Measurements from ENCODE around the gene NPC2. TPM values are rescaled to one million over a fixed set of nuclear protein-coding genes. Genes with fewer than 3 reads are reported as not detected.

NPC2 gene
- total and polyA plus RNA-seq, 9 of the 15 experiments (the other 6 are each of a cell fraction or from before 2014, with no cell fraction given): 16.6 to 74.1 (median 32.6) TPM

DNA sequence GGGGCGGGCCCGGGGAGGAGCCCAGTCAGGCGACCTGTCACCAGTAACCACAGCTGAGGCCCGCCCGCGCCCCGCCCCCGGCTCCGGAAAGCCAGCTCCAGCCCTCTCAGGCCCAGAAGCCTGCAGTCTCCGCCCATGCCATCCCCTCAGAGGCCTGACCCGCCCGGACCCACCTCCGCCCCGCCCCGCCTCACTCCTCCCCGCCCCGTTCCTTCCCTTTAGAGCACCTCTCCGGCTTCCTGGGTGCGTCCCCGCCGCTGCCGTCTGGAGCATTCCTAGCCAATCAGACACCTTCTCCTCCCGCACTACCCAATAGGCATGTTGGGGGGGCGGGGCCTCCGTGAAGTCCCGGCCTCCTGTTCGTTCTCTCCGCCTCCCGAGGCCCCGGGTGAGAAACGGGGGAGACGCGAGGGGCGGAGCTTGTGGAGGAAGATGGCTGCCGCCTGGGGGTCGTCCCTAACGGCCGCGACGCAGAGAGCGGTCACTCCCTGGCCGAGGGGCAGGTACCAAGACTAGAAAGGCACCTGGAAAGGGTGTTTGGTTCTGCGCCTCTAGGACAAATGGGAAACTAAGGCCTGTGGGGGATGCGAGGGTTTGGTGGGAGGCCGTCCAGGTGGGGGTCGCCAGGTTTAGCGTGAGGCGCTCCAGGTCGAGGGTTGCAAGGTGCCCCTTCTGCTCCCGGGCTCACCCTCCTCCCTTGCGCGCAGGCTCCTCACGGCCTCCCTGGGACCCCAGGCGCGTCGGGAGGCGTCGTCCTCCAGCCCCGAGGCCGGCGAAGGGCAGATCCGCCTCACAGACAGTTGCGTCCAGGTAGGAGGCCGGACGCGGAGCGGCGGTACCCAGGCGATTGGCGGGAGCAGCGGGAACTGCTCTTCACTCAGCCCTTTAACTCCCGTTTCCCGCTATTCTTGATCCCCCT lies 497 bp upstream of the NPC2 start, which contains the start of gene ISCA2 (continued):
- TF ChIP-seq, protein P1, sequence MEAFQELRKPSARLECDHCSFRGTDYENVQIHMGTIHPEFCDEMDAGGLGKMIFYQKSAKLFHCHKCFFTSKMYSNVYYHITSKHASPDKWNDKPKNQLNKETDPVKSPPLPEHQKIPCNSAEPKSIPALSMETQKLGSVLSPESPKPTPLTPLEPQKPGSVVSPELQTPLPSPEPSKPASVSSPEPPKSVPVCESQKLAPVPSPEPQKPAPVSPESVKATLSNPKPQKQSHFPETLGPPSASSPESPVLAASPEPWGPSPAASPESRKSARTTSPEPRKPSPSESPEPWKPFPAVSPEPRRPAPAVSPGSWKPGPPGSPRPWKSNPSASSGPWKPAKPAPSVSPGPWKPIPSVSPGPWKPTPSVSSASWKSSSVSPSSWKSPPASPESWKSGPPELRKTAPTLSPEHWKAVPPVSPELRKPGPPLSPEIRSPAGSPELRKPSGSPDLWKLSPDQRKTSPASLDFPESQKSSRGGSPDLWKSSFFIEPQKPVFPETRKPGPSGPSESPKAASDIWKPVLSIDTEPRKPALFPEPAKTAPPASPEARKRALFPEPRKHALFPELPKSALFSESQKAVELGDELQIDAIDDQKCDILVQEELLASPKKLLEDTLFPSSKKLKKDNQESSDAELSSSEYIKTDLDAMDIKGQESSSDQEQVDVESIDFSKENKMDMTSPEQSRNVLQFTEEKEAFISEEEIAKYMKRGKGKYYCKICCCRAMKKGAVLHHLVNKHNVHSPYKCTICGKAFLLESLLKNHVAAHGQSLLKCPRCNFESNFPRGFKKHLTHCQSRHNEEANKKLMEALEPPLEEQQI (IDR thresholded peaks at IDR 0.05): no peak
- TF ChIP-seq TEAD4 (IDR thresholded peaks at IDR 0.05; ENCODE audit: low read length): no peak
- TF ChIP-seq TEAD4 (CRISPR knock-in tag; IDR thresholded peaks at IDR 0.05; ENCODE audit: borderline replicate concordance): no peak
- no peak for TF ChIP-seq RB1 (IDR thresholded peaks at IDR 0.05; ENCODE audit: low read depth)
- TF ChIP-seq BDP1 (IDR thresholded peaks at IDR 0.05; ENCODE audit: insufficient read depth, insufficient read length): no peak
- TF ChIP-seq ATF7 (IDR thresholded peaks at IDR 0.05): no peak
- no peak for TF ChIP-seq IRF2 (CRISPR knock-in tag; IDR thresholded peaks at IDR 0.05)
- TF ChIP-seq GTF2F1 (IDR thresholded peaks at IDR 0.05; ENCODE audit: low read depth, low read length): no peak
- TF ChIP-seq ZNF23 (CRISPR knock-in tag; IDR thresholded peaks at IDR 0.05): no peak
- TF ChIP-seq FOS (IDR thresholded peaks at IDR 0.05; ENCODE audit: extremely low read depth, insufficient read length): peak; percentile 89
- no peak for TF ChIP-seq POU5F1 (IDR thresholded peaks at IDR 0.05; ENCODE audit: borderline replicate concordance, low read depth, low read length, partially characterized antibody)
- TF ChIP-seq MYNN (IDR thresholded peaks at IDR 0.05): no peak
- TF ChIP-seq MYNN (CRISPR knock-in tag; IDR thresholded peaks at IDR 0.05): no peak
- no peak for TF ChIP-seq TBL1XR1 (IDR thresholded peaks at IDR 0.05; ENCODE audit: low read length in 2 of 2)
- TF ChIP-seq, protein P2, sequence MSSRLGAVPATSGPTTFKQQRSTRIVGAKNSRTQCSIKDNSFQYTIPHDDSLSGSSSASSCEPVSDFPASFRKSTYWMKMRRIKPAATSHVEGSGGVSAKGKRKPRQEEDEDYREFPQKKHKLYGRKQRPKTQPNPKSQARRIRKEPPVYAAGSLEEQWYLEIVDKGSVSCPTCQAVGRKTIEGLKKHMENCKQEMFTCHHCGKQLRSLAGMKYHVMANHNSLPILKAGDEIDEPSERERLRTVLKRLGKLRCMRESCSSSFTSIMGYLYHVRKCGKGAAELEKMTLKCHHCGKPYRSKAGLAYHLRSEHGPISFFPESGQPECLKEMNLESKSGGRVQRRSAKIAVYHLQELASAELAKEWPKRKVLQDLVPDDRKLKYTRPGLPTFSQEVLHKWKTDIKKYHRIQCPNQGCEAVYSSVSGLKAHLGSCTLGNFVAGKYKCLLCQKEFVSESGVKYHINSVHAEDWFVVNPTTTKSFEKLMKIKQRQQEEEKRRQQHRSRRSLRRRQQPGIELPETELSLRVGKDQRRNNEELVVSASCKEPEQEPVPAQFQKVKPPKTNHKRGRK (tag; IDR thresholded peaks at IDR 0.05): no peak
- no peak for TF ChIP-seq RNF2 (IDR thresholded peaks at IDR 0.05)
- TF ChIP-seq MAFK (IDR thresholded peaks at IDR 0.05; ENCODE audit: low read length): no peak
- no peak for TF ChIP-seq MYBL2 (IDR thresholded peaks at IDR 0.05; ENCODE audit: low read depth)
- no peak for TF ChIP-seq MYBL2 (CRISPR knock-in tag; IDR thresholded peaks at IDR 0.05; ENCODE audit: borderline replicate concordance)
- peak; percentile 52; the same call in 1 of the 2 replicates for TF ChIP-seq ELF1 (tag; IDR thresholded peaks at IDR 0.05)
- TF ChIP-seq, protein P3, sequence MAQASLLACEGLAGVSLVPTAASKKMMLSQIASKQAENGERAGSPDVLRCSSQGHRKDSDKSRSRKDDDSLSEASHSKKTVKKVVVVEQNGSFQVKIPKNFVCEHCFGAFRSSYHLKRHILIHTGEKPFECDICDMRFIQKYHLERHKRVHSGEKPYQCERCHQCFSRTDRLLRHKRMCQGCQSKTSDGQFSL (CRISPR knock-in tag; IDR thresholded peaks at IDR 0.05): no peak
- TF ChIP-seq, protein P3 (tag; IDR thresholded peaks at IDR 0.05): no peak
- TF ChIP-seq TBP (optimal IDR thresholded peaks at IDR 0.05; ENCODE audit: low read depth, low read length): peak; percentile 47
- TF ChIP-seq TAL1 (IDR thresholded peaks at IDR 0.05): no peak

All from K562 (cell line).